Glomerular endothelial cell (primary cell): Measurements from ENCODE around the gene SLC30A7. TPM values are rescaled to one million over a fixed set of nuclear protein-coding genes. Genes with fewer than 3 reads are reported as not detected.
"Not testable (repeated sequence)": the region's sequence is repeated elsewhere in the genome, so short reads cannot be mapped to it uniquely, and the experiment has no call there.

Source experiments
- DNase-seq: peaks from one replicate; pipeline ENCODE4 v3.0.0-alpha.2; 2011; ENCODE audit warnings: low read depth, low spot score; ENCODE audit errors: extremely low read depth
- total RNA-seq: library from RNA; depleted of rRNA; stranded (reverse); fragments of >200 nt; gene quantifications from 2 replicates; pipeline ENCODE4 v1.2.3, GENCODE V29; 2015

SLC30A7 gene
- total RNA-seq, 1 donor from 2014 or later = 36.1 TPM

DNA sequence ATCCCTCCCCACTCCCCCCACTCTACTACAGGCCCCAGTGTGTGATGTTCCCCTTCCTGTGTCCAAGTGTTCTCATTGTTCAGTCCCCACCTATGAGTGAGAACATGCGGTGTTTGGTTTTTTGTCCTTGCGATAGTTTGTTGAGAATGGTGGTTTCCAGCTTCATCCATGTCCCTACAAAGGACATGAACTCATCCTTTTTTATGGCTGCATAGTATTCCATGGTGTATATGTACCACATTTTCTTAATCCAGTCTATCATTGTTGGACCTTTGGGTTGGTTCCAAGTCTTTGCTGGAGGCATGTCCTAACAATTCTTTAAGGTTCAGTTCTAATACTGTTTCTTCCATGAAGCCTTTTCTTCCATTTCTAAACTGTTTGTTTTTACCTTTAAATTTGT, 37.7 kb downstream of the SLC30A7 start:
- DNase-seq = not testable (repeated sequence)

GRCh38 chr1:100936194-100936967, 40.5 kb downstream of the SLC30A7 start:
- no peak for DNase-seq

GRCh38 chr1:100941098-100941527, 45.2 kb downstream of the SLC30A7 start:
- no peak for DNase-seq

DNA sequence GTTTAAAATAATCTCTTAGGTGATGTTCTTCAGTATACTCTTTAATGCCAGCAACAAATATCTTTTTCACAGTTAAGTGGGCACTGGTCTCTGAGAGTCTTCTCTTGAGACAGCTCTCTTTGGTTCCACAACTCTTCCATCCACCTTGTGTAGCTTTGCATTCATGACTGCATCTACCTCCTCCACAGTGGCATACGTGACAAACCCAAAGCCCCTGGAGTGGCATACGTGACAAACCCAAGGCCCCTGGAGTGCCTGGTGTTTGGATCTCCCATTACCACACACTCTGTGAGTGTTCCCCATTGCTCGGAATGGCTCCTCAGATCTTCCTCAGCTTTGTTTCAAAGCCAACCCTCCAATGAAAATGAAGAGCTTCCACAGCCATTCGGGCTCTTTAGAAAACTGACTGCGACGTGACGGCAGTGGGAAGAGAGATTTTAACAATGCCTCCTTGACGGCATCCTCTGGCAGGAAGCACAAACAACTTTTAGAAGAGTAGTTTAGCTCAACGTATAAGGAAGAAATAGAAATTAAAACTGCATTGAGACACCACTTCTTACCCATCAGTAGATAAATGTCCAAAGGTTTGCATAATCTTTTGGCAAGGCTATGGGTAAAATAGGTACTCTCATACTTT, 45.8 kb downstream of the SLC30A7 start:
- no peak for DNase-seq

- DNase-seq = no peak
These were observed 46.6 kb downstream of the SLC30A7 start for GRCh38 chr1:100942304-100943046.

- no peak for DNase-seq
These were observed 47.6 kb downstream of the SLC30A7 start for GRCh38 chr1:100943533-100943932.

- not testable (repeated sequence) for DNase-seq
These were observed 50.2 kb downstream of the SLC30A7 start for GRCh38 chr1:100946064-100946463.

DNA sequence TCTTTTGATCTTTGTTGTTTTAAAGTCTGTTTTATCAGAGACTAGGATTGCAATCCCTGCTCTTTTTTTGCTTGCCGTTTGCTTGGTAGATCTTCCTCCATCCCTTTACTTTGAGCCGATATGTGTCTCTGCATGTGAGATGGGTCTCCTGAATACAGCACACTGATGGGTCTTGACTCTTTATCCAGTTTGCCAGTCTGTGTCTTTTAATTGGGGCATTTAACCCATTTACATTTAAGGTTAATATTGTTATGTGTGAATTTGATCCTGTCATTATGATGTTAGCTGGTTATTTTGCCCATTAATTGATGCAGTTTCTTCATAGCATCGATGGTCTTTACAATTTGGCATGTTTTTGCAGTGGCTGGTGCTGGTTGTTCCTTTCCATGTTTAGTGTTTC, 51.9 kb downstream of the SLC30A7 start:
- DNase-seq = not testable (repeated sequence)

DNA sequence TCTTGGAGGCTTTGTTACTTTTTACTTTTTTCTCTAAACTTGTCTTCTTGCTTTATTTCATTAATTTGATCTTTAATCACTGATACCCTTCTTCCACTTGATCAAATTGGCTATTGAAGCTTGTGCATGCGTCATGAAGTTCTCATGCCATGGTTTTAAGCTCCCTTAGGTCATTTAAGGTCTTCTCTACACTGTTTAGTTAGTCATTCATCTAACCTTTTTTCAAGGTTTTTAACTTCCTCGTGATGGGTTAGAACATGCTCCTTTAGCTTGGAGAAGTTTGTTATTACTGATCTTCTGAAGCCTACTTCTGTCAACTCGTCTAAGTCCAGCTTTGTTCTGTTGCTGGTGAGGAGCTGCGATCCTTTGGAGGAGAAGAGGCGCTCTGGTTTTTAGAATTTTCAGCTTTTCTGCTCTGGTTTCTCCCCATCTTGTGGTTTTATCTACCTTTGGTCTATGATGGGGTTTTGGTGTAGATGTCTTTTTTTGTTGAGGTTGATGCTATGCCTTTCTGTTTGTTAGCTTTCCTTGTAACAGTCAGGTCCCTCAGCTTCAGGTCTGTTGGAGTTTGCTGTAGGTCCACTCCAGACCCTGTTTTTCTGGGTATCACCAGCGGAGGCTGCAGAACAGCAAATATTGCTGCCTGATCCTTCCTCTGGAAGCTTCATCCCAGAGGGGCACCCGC, 53.0 kb downstream of the SLC30A7 start:
- not testable (repeated sequence) for DNase-seq

- not testable (repeated sequence) for DNase-seq
These were observed 53.7 kb downstream of the SLC30A7 start for GRCh38 chr1:100949515-100950158.

DNA sequence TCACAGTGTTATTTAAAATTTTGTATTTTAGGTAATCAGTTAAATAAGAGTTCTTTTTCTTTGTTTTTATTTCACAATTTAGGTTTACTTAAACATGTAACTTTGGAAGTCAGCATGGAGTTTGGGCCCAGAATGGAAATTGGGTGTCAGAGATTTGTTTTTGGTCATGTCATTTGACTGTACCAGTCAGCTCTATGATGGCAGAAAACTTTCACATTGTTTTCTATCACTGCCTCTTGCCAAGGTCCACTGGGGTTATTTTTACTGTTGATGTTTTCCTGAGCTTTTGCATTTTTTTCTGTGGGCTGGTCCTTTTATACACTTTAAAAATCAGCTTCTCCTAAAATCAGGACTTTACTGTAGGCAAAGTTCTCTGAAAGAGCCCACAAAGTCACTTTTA, 54.4 kb downstream of the SLC30A7 start:
- DNase-seq = no peak

DNA sequence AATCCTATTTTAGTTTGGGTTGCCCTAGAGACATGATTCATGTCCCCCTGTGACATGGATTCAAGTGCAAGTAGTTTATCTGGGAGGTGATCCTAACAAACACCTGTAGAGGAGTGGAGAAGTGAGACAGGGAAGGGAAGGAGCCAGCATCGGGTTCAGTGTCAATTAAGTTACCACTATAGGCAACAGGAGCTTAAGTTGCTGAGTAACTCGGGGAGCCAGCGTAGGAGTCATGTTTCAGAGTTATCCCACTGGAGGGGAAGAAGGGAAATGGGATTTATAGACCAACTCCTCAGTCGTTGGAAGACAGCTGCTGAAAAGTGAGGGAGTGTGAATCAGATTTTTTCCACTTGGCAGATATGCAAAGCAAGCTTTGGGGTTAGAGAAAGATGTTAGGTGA, 54.9 kb downstream of the SLC30A7 start:
- no peak for DNase-seq

DNA sequence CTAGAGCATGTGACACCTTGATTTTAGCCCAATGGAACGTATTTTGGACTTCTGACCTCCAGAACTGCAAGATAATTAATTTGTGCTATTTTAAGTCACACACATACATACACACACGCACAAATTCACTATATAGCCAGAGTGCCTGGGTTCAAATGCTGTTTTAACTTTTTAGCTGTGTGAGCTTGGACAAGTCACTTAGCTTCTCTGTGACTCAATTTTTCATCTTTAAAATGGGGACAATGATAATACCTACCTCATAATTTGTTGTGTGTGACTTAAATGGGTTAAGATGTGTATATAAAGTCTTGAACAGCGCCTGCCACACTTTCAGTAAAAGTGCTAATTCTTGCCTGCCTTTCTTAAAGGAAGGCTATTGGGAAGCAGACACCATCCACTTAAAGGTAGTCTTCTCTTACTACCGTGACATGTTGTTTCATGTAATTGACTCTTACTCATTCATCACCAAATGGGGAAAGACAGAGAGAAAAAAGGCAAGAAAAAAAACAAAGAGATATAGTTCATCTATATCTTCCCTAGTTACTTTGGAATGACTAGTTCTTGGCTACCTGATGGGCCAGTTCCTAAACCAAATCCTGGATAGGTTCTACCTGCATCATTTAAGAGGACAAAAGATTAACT, 56.3 kb downstream of the SLC30A7 start:
- no peak for DNase-seq

DNA sequence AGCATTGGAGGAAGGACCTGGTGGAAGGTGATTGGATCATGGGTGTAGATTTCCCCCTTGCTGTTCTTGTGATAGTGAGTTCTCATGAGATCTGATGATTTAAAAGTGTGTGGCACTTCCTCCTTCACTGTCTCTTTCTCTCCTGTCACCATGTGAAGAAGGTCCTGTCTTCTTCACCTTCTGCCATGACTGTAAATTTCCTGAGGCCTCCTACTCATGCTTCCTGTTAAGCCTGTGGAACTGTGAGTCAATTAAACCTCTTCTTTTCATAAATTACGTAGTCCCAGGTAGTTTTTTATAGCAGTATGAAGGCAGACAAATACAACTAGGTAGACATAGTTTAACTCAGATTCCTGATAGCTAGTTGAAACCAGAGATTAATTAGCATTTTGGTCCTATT, 57.1 kb downstream of the SLC30A7 start:
- not testable (repeated sequence) for DNase-seq

- no peak for DNase-seq
These were observed 58.3 kb downstream of the SLC30A7 start for GRCh38 chr1:100953960-100954730.

DNA sequence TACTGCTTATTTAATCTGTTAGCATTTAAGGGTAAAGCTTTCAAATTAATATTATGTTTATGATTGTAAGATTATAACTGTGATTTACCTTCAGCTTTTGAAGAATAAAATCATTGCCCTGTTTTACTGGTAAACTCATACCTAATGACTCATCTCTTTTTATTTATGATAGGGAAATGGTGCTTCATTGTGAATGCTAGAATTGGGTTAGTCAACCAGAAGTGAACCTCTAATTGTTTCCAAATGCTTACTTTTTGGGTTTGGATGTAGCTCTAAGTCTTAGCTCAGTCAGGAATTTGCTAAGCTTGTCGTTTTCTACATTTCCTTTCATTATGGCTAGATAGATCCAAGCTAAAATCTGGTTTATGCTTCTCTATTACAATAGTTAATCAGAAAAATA, 59.4 kb downstream of the SLC30A7 start:
- DNase-seq = peak; percentile 31

GRCh38 chr1:100959502-100960060, 63.7 kb downstream of the SLC30A7 start:
- DNase-seq = peak; percentile 56

DNA sequence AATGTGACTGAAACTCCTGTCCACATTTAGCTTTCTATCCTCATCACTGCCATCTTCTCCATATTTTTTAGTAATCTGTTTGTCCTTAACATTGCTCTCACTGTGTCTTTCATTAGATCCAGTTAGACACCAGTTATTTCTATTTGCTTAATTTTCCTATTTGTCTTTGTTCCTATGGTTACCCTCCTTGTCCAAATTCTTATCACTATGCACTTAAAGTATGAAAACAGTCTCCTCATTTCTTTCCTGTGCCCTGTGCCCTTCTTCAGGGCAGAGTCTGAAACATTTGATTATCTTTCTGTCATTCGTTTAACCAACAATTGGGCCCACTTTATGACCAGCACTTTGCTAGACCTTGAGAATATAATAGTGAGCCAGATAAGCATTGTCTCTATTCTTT, 64.2 kb downstream of the SLC30A7 start:
- DNase-seq = peak; percentile 31

DNA sequence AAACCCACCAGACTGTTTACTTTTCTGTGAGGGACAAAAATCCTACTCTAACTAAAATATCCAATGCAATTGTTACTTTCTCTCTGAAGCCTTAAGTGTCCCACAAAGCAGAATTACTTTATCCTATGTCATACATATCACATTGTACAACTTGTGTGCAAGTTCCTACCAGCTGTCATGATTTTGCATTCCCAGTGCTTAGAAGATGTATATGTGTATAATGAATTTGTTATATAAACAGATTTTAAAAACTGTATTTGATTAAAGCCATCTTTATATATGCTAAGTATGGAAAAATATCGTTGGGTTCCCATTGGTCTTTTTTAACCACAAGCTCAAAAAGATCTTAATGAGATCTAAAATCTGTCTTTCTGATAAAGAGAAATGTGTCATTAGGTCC, 72.7 kb downstream of the SLC30A7 start:
- DNase-seq = no peak
